ENCODE data around the gene PRICKLE3. TPM values are rescaled to one million over a fixed set of nuclear protein-coding genes. Genes with fewer than 3 reads are reported as not detected.

PRICKLE3 gene, protein sequence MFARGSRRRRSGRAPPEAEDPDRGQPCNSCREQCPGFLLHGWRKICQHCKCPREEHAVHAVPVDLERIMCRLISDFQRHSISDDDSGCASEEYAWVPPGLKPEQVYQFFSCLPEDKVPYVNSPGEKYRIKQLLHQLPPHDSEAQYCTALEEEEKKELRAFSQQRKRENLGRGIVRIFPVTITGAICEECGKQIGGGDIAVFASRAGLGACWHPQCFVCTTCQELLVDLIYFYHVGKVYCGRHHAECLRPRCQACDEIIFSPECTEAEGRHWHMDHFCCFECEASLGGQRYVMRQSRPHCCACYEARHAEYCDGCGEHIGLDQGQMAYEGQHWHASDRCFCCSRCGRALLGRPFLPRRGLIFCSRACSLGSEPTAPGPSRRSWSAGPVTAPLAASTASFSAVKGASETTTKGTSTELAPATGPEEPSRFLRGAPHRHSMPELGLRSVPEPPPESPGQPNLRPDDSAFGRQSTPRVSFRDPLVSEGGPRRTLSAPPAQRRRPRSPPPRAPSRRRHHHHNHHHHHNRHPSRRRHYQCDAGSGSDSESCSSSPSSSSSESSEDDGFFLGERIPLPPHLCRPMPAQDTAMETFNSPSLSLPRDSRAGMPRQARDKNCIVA
- total RNA-seq (1 to 10 TPM; 4.2 to 7.0 (median 5.6) TPM), polyA plus RNA-seq (1 to 10 TPM; 4.3 to 6.7 TPM)

DNA sequence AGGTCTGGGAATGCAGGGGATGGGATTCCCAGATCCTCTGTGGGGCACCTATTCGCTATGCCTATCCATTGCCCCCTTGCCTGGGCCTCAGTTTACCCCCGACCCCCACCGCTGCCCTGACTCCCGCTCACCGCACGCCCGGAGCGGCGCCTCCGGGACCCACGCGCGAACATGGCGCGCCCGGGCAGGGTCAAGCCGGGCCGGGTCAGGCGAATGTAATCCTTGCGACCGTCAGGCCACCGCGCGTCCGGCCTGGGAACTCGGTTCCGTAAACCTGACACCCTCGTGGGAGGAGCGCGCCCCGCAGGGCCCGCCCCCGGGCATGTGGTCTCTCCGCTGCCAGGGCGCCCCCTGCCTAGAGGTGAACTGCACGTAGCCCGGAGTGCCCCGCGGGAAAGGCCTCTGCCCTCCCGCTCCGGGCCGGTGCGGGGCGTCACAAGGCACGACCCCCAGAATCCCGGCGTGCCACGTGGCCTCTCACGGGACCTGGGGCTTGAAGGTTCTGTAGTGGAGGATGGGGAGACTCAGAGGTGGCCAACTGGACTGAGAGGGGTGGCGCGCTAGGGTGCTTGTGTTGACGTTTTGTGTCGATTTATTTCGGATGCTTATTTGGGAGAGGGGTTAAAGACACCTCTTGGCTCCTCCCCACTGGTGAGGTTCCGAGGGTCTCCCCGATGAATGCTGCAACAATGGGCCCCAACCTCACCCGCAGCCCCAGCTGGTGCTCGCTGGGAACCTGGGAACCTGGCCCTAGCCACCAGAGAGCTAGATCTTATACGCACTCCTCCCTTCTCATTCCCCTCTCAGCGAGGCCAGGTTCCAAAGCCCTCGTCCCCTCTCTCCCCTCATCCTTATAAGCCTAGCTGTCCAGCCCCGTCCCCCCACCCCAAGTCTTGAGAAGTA is at the start of gene PRICKLE3:
PRICKLE3 (minus strand) TSS at position 249 of the 903 bp plus-strand sequence; CDS start at position 173, 76 bp downstream.
- H3K4me1 ChIP-seq: peaks cover 0 to 9% (median 0%) of the 10 kb centered on the region in 3 donors
- H3K27ac ChIP-seq: peak within 1 kb of the TSS; percentile 24 to 74 (median 61)
- TF ChIP-seq, protein P1, sequence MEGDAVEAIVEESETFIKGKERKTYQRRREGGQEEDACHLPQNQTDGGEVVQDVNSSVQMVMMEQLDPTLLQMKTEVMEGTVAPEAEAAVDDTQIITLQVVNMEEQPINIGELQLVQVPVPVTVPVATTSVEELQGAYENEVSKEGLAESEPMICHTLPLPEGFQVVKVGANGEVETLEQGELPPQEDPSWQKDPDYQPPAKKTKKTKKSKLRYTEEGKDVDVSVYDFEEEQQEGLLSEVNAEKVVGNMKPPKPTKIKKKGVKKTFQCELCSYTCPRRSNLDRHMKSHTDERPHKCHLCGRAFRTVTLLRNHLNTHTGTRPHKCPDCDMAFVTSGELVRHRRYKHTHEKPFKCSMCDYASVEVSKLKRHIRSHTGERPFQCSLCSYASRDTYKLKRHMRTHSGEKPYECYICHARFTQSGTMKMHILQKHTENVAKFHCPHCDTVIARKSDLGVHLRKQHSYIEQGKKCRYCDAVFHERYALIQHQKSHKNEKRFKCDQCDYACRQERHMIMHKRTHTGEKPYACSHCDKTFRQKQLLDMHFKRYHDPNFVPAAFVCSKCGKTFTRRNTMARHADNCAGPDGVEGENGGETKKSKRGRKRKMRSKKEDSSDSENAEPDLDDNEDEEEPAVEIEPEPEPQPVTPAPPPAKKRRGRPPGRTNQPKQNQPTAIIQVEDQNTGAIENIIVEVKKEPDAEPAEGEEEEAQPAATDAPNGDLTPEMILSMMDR (IDR thresholded peaks at IDR 0.05): peak in 1 of 4 donors; percentile 13
- no peaks in the 10 kb centered on the region for H3K27me3 ChIP-seq
- H3K9me3 ChIP-seq: no peaks in the 10 kb centered on the region
- peak within 1 kb of the TSS; percentile 10 to 44 (median 32) for H3K4me3 ChIP-seq
- ATAC-seq (peak; percentile 48 to 63 (median 62)), FAIRE-seq (no peak), DNase-seq (peak; percentile 82 to 94 (median 86))
- 6 to 36% methylated on average over 61 to 62 of the region's 62 CpGs for WGBS, 2 donors
- no peaks in the 10 kb centered on the region for H3K36me3 ChIP-seq
- intact Hi-C loops (cut with DNase I): no loop called here

DNA sequence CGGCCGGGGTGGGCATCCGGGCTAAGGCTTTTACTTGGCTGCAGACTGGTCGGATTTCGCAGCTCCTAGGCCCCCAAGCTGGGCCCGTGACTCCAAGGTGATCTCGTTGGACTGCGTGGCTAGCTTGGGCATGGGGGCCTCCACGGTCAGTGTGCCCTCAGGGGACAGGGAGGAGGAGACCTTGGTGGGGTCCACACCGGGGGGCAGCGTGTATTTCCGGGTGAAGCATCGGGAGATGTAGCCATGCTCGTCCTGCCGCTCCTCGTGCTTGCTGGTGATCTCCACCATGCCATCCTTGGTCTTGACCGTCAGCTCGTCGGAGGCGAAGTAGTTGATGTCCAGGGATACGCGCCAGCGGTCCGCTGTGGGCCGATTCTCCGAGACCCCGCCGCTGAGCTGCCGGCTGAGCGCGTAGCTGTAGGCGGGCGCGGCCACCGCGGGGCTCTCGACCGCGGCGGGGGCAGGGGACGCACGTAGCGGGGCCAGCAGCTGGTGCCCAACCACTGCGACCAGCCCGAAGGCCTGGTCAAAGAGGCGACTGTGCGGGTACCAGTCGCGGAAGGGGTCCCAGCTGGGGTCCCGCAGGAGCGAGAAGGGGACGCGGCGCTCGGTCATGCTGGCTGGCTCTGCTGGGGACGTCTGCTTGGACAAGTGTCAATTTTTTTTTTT is 47.8 kb upstream of the PRICKLE3 start:
- no peak overlapping the region for H3K4me3 ChIP-seq
- ATAC-seq (no peak), DNase-seq (no peak), FAIRE-seq (no peak)
- 52 to 64% methylated on average over 56 of the region's 56 CpGs for WGBS, 2 donors
- no peaks in the 10 kb centered on the region for H3K4me1 ChIP-seq
- intact Hi-C loops (cut with DNase I): no loop called here
- no peak overlapping the region for H3K27ac ChIP-seq
- H3K27me3 ChIP-seq: peaks cover 0 to 4% (median 0%) of the 10 kb centered on the region in 4 donors
- no peaks in the 10 kb centered on the region for H3K9me3 ChIP-seq
- TF ChIP-seq, protein P1 (IDR thresholded peaks at IDR 0.05): no peak
- no peaks in the 10 kb centered on the region for H3K36me3 ChIP-seq

DNA sequence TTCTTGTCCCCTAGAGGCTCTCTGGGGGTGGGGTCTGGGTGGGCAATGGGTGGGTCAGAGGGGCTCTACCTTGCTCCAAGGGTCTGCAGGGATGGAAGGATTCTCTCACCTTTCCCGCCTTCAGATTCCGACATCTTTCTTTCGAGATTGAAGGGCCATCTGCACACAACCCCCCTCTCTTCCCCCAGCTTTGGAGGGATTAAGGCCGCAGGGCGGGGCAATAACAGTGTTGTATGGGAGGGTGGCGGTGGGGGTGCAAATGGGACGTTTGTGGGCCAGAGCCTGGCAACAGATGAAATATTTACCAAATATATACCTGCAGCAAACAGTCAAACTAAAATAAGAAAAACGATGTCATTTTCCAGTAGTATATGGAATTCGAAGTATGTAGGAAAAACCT is 47.0 kb upstream of the PRICKLE3 start, which contains the start of gene CACNA1F:
CACNA1F (minus strand) TSS at position 165 of the 400 bp plus-strand sequence; CDS start at position 134, 31 bp downstream.
- Histone ChIP-seq H3K36me3 (no peaks in the 10 kb centered on the region), H3K27ac (no peak within 1 kb of the TSS), H3K4me1 (no peaks in the 10 kb centered on the region), H3K27me3 (no peaks in the 10 kb centered on the region), H3K4me3 (no peak within 1 kb of the TSS), H3K9me3 (no peaks in the 10 kb centered on the region)
- ATAC-seq (no peak), FAIRE-seq (no peak), DNase-seq (no peak)
- intact Hi-C loops (cut with DNase I): no loop called here
- TF ChIP-seq, protein P1 (IDR thresholded peaks at IDR 0.05): no peak
- WGBS, 2 donors: 73 to 75% methylated on average over 9 of the region's 9 CpGs

DNA sequence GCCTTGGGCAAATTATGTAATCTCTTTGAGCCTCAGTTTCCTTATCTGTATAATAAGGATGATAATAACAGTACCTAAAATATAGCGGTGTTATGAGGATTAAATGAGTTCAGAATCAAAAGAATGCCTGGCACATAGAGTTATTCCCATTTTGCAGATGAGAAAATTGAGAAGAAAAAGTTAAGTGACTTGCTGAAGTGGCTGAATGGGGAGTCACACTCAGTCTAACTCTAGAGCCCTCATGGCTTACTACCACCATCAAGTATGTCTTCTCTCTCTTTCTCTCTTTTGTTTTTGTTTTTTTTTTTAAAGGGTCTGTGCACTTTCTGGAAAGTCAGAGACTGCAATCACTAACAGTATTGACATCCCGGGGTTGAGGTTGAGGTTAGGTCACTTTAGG is 46.4 kb upstream of the PRICKLE3 start:
- 74 to 90% methylated on average over 2 of the region's 2 CpGs for WGBS, 2 donors
- H3K27me3 ChIP-seq: no peaks in the 10 kb centered on the region
- no peaks in the 10 kb centered on the region for H3K9me3 ChIP-seq
- H3K4me1 ChIP-seq: no peaks in the 10 kb centered on the region
- H3K36me3 ChIP-seq: no peaks in the 10 kb centered on the region
- no peak for ATAC-seq
- FAIRE-seq: no peak
- no peak overlapping the region for H3K4me3 ChIP-seq
- intact Hi-C loops (cut with DNase I): no loop called here
- TF ChIP-seq, protein P1 (IDR thresholded peaks at IDR 0.05): no peak
- DNase-seq: no peak
- no peak overlapping the region for H3K27ac ChIP-seq

All from pancreas (tissue), 10 donors.